HG03175 (cell line): Measurements from ENCODE around the gene SMARCA4.
"Not testable (repeated sequence)": the region's sequence is repeated elsewhere in the genome, so short reads cannot be mapped to it uniquely, and the experiment has no call there.

Experiments used
- ATAC-seq: cut with Tn5 transposase; IDR thresholded peaks from one replicate; pipeline ENCODE4 v1.9.1; 2021; ENCODE audit warnings: mild to moderate bottlenecking, moderate library complexity; ENCODE audit not compliant: unreplicated experiment

The SMARCA4 gene

GRCh38 chr19:10975374-10976130 is 14.7 kb downstream of the SMARCA4 start:
- ATAC-seq, result no peak

- no peak for ATAC-seq
Observed at GRCh38 chr19:10976131-10976892, 15.5 kb downstream of the SMARCA4 start.

GRCh38 chr19:10977742-10978092 is 16.9 kb downstream of the SMARCA4 start:
- no peak for ATAC-seq

- ATAC-seq, result no peak
Observed at GRCh38 chr19:10979951-10980381, 19.1 kb downstream of the SMARCA4 start.

- ATAC-seq, result no peak
Observed at GRCh38 chr19:10981252-10981895, 20.5 kb downstream of the SMARCA4 start.

GRCh38 chr19:10983026-10983425 is 22.2 kb downstream of the SMARCA4 start:
- no peak for ATAC-seq

GRCh38 chr19:10984166-10984735 is 23.4 kb downstream of the SMARCA4 start:
- no peak for ATAC-seq

GRCh38 chr19:10985502-10985901 is 24.7 kb downstream of the SMARCA4 start:
- no peak for ATAC-seq

GRCh38 chr19:10986301-10987127 is 25.7 kb downstream of the SMARCA4 start:
- no peak for ATAC-seq

- ATAC-seq, result no peak
Observed at GRCh38 chr19:10987571-10988297, 26.9 kb downstream of the SMARCA4 start.

GRCh38 chr19:10988380-10988779 is 27.6 kb downstream of the SMARCA4 start:
- ATAC-seq, result no peak

GRCh38 chr19:10988921-10989320 is 28.1 kb downstream of the SMARCA4 start:
- ATAC-seq, result no peak

- ATAC-seq, result no peak
Observed at GRCh38 chr19:10991076-10991475, 30.2 kb downstream of the SMARCA4 start.

GRCh38 chr19:10991521-10992081 is 30.8 kb downstream of the SMARCA4 start:
- ATAC-seq, result no peak

GRCh38 chr19:10992174-10992573 is 31.3 kb downstream of the SMARCA4 start:
- not testable (repeated sequence) for ATAC-seq

GRCh38 chr19:10995926-10996600 is 35.2 kb downstream of the SMARCA4 start:
- no peak for ATAC-seq

- ATAC-seq, result no peak
Observed at GRCh38 chr19:10998045-10998533, 37.3 kb downstream of the SMARCA4 start.

- no peak for ATAC-seq
Observed at GRCh38 chr19:10998666-10999065, 37.8 kb downstream of the SMARCA4 start.

- ATAC-seq, result no peak
Observed at GRCh38 chr19:11005521-11005920, 44.7 kb downstream of the SMARCA4 start.
